SK-N-SH (cell line): ENCODE data around the gene OSBPL6. TPM values are rescaled to one million over a fixed set of nuclear protein-coding genes. Genes with fewer than 3 reads are reported as not detected.

Experiments used
- CTCF ChIA-PET: fragments of 300-600, 350-600 bp; formaldehyde crosslinking; extraction: SDS; loops from one replicate; lab custom pipeline; 2021; lab: Yijun Ruan, JAX
- POLR2A ChIA-PET: fragments of 350-600 bp; sonication (Branson Sonifier 250); formaldehyde crosslinking; extraction: SDS; loops from one replicate; lab custom pipeline; 2020; ENCODE audit warnings: antibody characterized with exemption, inconsistent platforms; lab: Yijun Ruan, JAX
- DNase-seq: peaks from one replicate; pipeline ENCODE4 v3.0.0; 2012
- H2AFZ ChIP-seq: fragments of 200-600 bp; sonication (generic); 2 replicates; pipeline ENCODE4 v1.8.1; 2016; ENCODE audit warnings: antibody characterized with exemption, mild to moderate bottlenecking, low read depth
- H3F3A ChIP-seq: fragments of 200-600 bp; sonication (generic); replicated peaks from 2 replicates; pipeline ENCODE3; 2016; ENCODE audit warnings: antibody characterized with exemption, mild to moderate bottlenecking; ENCODE audit not compliant: insufficient read depth
- H3K27ac ChIP-seq, 2 experiments: fragments of 200-500 bp in 1 of 2; fragments of 200-600 bp in 1 of 2; sonication (Bioruptor generic) in 1 of 2; sonication (generic), shearing (Covaris generic) in 1 of 2; 2 replicates each; pipeline versions ENCODE4 v1.5.1 to v1.6.1; 2014 to 2016; ENCODE audit warnings: low read depth in 2 of 2, inconsistent platforms in 1 of 2, low read length in 1 of 2, mild to moderate bottlenecking in 1 of 2, mixed read lengths in 1 of 2
- H3K27me3 ChIP-seq: fragments of 200-600 bp; sonication (generic), shearing (Covaris generic); 2 replicates; pipeline ENCODE4 v1.6.1; 2016; ENCODE audit warnings: mixed run types; ENCODE audit not compliant: insufficient read depth
- H3K36me3 ChIP-seq, 2 experiments: fragments of 200-500 bp in 1 of 2; fragments of 200-600 bp in 1 of 2; sonication (Bioruptor generic) in 1 of 2; sonication (generic) in 1 of 2; replicated peaks in 1 of 2; 2 replicates each; pipeline versions ENCODE3 to v1.5.1; 2014 to 2016; ENCODE audit warnings: low read length in 1 of 2, mild to moderate bottlenecking in 1 of 2; ENCODE audit not compliant: insufficient read depth in 2 of 2, control insufficient read depth in 1 of 2
- H3K4me1 ChIP-seq, 2 experiments: fragments of 200-500 bp in 1 of 2; fragments of 200-600 bp in 1 of 2; sonication (Bioruptor generic) in 1 of 2; sonication (generic), shearing (Covaris generic) in 1 of 2; 2 replicates each; pipeline versions ENCODE4 v1.5.1 to v1.6.1; 2014 to 2016; ENCODE audit warnings: low read depth in 1 of 2, low read length in 1 of 2, mixed run types in 1 of 2; ENCODE audit not compliant: insufficient read depth in 2 of 2, control insufficient read depth in 1 of 2
- H3K4me2 ChIP-seq: fragments of 200-600 bp; sonication (generic), shearing (Covaris generic); 2 replicates; pipeline ENCODE4 v1.6.1; 2017; ENCODE audit warnings: mixed run types
- H3K4me3 ChIP-seq, 2 experiments: fragments of 200-500 bp in 1 of 2; fragments of 200-600 bp in 1 of 2; sonication (Bioruptor generic) in 1 of 2; sonication (generic), shearing (Covaris generic) in 1 of 2; 2 replicates each; pipeline versions ENCODE4 v1.5.1 to v1.8.1; 2014 to 2016; ENCODE audit warnings: low read depth in 2 of 2, inconsistent platforms in 1 of 2, low read length in 1 of 2, mild to moderate bottlenecking in 1 of 2, mixed read lengths in 1 of 2, moderate library complexity in 1 of 2
- H3K79me2 ChIP-seq: fragments of 200-600 bp; sonication (generic); 2 replicates; pipeline ENCODE4 v1.8.1; 2017; ENCODE audit warnings: mild to moderate bottlenecking; ENCODE audit not compliant: insufficient read depth
- H3K9ac ChIP-seq: fragments of 200-600 bp; sonication (generic); 2 replicates; pipeline ENCODE4 v1.6.1; 2017; ENCODE audit warnings: mixed run types
- H3K9me2 ChIP-seq: fragments of 200-600 bp; sonication (generic); 2 replicates; pipeline ENCODE4 v1.6.1; 2017; ENCODE audit warnings: mixed run types
- H3K9me3 ChIP-seq: fragments of 200-600 bp; sonication (generic); 2 replicates; pipeline ENCODE4 v1.6.1; 2017; ENCODE audit warnings: mixed run types, mild to moderate bottlenecking, moderate library complexity
- H4K20me1 ChIP-seq: fragments of 200-600 bp; sonication (generic); 2 replicates; pipeline ENCODE4 v1.6.1; 2017; ENCODE audit warnings: mild to moderate bottlenecking, mixed run types; ENCODE audit not compliant: insufficient read depth
- CHD2 ChIP-seq: fragments of 150-350 bp; IDR thresholded peaks from 2 replicates; pipeline ENCODE4 v1.6.1; 2018; ENCODE audit warnings: low read length; ENCODE audit not compliant: partially characterized antibody
- CTCF ChIP-seq: fragments of 200-600 bp; sonication (generic); IDR thresholded peaks from 2 replicates; pipeline ENCODE4 v1.6.1; 2017; ENCODE audit warnings: antibody characterized with exemption, mild to moderate bottlenecking, moderate library complexity
- GABPA ChIP-seq: IDR thresholded peaks from 2 replicates; pipeline ENCODE4 v1.4.0; 2012; ENCODE audit warnings: low read depth, mild to moderate bottlenecking
- MAX ChIP-seq: IDR thresholded peaks from 2 replicates; pipeline ENCODE4 v1.4.0; 2012; ENCODE audit warnings: low read depth
- MEF2A ChIP-seq: IDR thresholded peaks from 2 replicates; pipeline ENCODE4 v1.4.0; 2012; ENCODE audit warnings: low read depth, borderline replicate concordance
- MXI1 ChIP-seq: IDR thresholded peaks from 2 replicates; pipeline ENCODE4 v1.6.1; 2012; ENCODE audit warnings: mild to moderate bottlenecking, low read depth, low read length, improper control_type of control experiment
- RAD21 ChIP-seq: IDR thresholded peaks from 2 replicates; pipeline ENCODE4 v1.6.1; 2012; ENCODE audit warnings: mild to moderate bottlenecking, low read length
- RFX5 ChIP-seq: IDR thresholded peaks from 2 replicates; pipeline ENCODE4 v1.6.1; 2012; ENCODE audit warnings: mild to moderate bottlenecking, improper control_type of control experiment, low read length
- RXRA ChIP-seq: IDR thresholded peaks from 2 replicates; pipeline ENCODE4 v1.4.0; 2012; ENCODE audit warnings: low read depth, mild to moderate bottlenecking, borderline replicate concordance
- SMC3 ChIP-seq: IDR thresholded peaks from 2 replicates; pipeline ENCODE4 v1.6.1; 2012; ENCODE audit warnings: low read depth, low read length, improper control_type of control experiment
- TEAD4 ChIP-seq: IDR thresholded peaks from 2 replicates; pipeline ENCODE4 v1.4.0; 2012; ENCODE audit warnings: mild to moderate bottlenecking, borderline replicate concordance; ENCODE audit not compliant: insufficient read depth
- USF1 ChIP-seq: IDR thresholded peaks from 2 replicates; pipeline ENCODE4 v1.4.0; 2012; ENCODE audit warnings: low read depth, borderline replicate concordance
- YY1 ChIP-seq: IDR thresholded peaks from 2 replicates; pipeline ENCODE4 v1.4.0; 2012; ENCODE audit warnings: low read depth, mild to moderate bottlenecking
- WGBS: methylation state at CpG from one replicate; pipeline ENCODE4 v1.1.6; 2017; ENCODE audit warnings: low lambda C conversion rate; 5-methylcytosine and 5-hydroxymethylcytosine counted together
- polyA plus RNA-seq, 3 experiments: library from polyadenylated mRNA; depleted of rRNA; stranded (reverse); fragments of >200 nt; gene quantifications; 2 replicates each; pipeline ENCODE4 v1.2.3, GENCODE V29; 2012
- TF ChIP-seq, protein P1 (sequence below): fragments of 150-350 bp; IDR thresholded peaks from 2 replicates; pipeline ENCODE4 v1.6.1; 2017; ENCODE audit warnings: antibody characterized with exemption, low read length, low read depth, borderline replicate concordance
- TF ChIP-seq, protein P2 (sequence below): IDR thresholded peaks from 2 replicates; pipeline ENCODE4 v1.6.1; 2012; ENCODE audit warnings: mild to moderate bottlenecking, low read depth, low read length, moderate library complexity

Gene OSBPL6
- polyA plus RNA-seq, 1 of the 3 experiments (the other 2 are of a cell fraction), result 2.7 TPM

- H3K79me2 ChIP-seq, result no peaks in the 10 kb centered on the region
- no peak overlapping the region for H3K4me2 ChIP-seq
- H3K4me3 ChIP-seq, result no peak overlapping the region
- H3K27ac ChIP-seq, result no peak overlapping the region
- no peak overlapping the region for H2AFZ ChIP-seq
- CTCF ChIA-PET, result interaction anchor here (1.1 to 4.2 kb wide), 4 partner anchors 14 to 208 kb away, joined by 3 to 16 read pairs (median 10); no protein-coding TSS in a partner anchor
- H4K20me1 ChIP-seq, result no peaks in the 10 kb centered on the region
- peaks cover 0 to 5% of the 10 kb centered on the region in 2 experiments; a peak in 2 of 4 replicates for H3K4me1 ChIP-seq
- WGBS, result 96% methylated on average over 4 of the region's 4 CpGs
- no peaks in the 10 kb centered on the region for H3K9me3 ChIP-seq
- POLR2A ChIA-PET, result no interaction called here
- H3K36me3 ChIP-seq, result no peaks in the 10 kb centered on the region
- H3K9me2 ChIP-seq, result no peaks in the 10 kb centered on the region
- no peak for DNase-seq
- no peaks in the 10 kb centered on the region for H3F3A ChIP-seq
- no peak for TF ChIP-seq RFX5
- no peak for TF ChIP-seq RXRA
- no peak for TF ChIP-seq SMC3
- TF ChIP-seq USF1, result no peak
- no peak for TF ChIP-seq MXI1
- no peak for TF ChIP-seq MAX
- no peak for TF ChIP-seq CTCF
- no peak for TF ChIP-seq MEF2A
- TF ChIP-seq GABPA, result no peak
- TF ChIP-seq, protein P1, sequence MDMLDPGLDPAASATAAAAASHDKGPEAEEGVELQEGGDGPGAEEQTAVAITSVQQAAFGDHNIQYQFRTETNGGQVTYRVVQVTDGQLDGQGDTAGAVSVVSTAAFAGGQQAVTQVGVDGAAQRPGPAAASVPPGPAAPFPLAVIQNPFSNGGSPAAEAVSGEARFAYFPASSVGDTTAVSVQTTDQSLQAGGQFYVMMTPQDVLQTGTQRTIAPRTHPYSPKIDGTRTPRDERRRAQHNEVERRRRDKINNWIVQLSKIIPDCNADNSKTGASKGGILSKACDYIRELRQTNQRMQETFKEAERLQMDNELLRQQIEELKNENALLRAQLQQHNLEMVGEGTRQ, result no peak
- TF ChIP-seq, protein P2, sequence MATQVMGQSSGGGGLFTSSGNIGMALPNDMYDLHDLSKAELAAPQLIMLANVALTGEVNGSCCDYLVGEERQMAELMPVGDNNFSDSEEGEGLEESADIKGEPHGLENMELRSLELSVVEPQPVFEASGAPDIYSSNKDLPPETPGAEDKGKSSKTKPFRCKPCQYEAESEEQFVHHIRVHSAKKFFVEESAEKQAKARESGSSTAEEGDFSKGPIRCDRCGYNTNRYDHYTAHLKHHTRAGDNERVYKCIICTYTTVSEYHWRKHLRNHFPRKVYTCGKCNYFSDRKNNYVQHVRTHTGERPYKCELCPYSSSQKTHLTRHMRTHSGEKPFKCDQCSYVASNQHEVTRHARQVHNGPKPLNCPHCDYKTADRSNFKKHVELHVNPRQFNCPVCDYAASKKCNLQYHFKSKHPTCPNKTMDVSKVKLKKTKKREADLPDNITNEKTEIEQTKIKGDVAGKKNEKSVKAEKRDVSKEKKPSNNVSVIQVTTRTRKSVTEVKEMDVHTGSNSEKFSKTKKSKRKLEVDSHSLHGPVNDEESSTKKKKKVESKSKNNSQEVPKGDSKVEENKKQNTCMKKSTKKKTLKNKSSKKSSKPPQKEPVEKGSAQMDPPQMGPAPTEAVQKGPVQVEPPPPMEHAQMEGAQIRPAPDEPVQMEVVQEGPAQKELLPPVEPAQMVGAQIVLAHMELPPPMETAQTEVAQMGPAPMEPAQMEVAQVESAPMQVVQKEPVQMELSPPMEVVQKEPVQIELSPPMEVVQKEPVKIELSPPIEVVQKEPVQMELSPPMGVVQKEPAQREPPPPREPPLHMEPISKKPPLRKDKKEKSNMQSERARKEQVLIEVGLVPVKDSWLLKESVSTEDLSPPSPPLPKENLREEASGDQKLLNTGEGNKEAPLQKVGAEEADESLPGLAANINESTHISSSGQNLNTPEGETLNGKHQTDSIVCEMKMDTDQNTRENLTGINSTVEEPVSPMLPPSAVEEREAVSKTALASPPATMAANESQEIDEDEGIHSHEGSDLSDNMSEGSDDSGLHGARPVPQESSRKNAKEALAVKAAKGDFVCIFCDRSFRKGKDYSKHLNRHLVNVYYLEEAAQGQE, result no peak
- TF ChIP-seq YY1, result no peak
- no peak for TF ChIP-seq TEAD4
- no peak for TF ChIP-seq RAD21
- TF ChIP-seq CHD2, result no peak
- no peaks in the 10 kb centered on the region for H3K27me3 ChIP-seq
- no peak overlapping the region for H3K9ac ChIP-seq
Measured at GRCh38 chr2:178320011-178320585, 125.8 kb downstream of the OSBPL6 start.
